ENCODE results near the gene LRP1. TPM values are rescaled to one million over a fixed set of nuclear protein-coding genes. Genes with fewer than 3 reads are reported as not detected.

LRP1 gene
- total RNA-seq, 1 experiment from 2014 or later = 14.7 TPM

DNA sequence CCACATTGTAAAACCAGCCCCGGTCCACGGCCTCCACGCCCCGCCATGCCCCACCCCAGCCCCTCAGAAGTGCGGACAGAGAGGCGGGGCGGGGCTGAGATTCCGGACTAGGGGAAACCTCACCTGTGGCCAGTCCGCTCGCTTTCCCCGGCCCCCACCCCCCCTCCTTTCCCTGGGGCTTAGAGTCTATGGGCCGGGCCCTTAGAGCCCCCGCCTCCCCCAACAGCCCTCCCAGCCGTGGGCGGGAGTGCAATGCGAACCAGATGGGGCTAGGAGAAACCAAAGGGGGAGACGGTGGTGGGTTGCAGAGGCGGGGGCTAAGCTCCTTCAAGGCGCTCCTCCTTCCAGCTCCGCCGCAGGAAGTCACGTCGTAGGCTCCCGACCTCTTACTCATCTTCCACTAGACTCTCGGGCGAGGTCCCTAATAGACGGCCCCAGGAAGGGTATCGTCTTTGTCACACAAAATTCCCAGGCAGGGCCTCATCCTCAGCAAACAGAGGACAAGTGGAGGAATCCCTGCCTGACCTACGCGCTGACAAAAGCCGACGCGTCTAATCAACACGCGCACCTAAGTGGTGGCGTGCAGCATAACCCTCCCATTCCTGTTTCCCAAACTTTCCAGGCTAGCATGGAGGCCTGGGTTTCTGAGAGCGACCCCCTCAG is 40.5 kb upstream of the LRP1 start:
- Histone ChIP-seq H3K4me3 (ENCODE audit: low read length) (peak overlapping the region; percentile 82), H4K20me1 (ENCODE audit: low read length) (no peaks in the 10 kb centered on the region), H3K27ac (ENCODE audit: low read length) (peak overlapping the region; percentile 98), H3K4me1 (ENCODE audit: insufficient read depth, low read length) (peaks cover 25% of the 10 kb centered on the region), H3K27me3 (ENCODE audit: low read length) (no peaks in the 10 kb centered on the region), H3K9me3 (ENCODE audit: low read length) (no peaks in the 10 kb centered on the region), H3K36me3 (ENCODE audit: low read depth, low read length) (no peaks in the 10 kb centered on the region), H3K9me2 (replicated peaks; ENCODE audit: low read length) (no peaks in the 10 kb centered on the region), H3K4me2 (ENCODE audit: low read length) (peak overlapping the region; percentile 100), H3F3A (ENCODE audit: low read length, unreplicated experiment) (peaks cover 6% of the 10 kb centered on the region), H2AFZ (ENCODE audit: low read length) (peak overlapping the region; percentile 79), H3K79me2 (ENCODE audit: low read length) (peaks cover 19% of the 10 kb centered on the region), H3K9ac (ENCODE audit: low read length) (peak overlapping the region; percentile 97)
- TF ChIP-seq EZH2phosphoT487 (IDR thresholded peaks at IDR 0.05; ENCODE audit: borderline replicate concordance, low read length) (no peak), EZH2 (IDR thresholded peaks at IDR 0.05; ENCODE audit: low read length, unreplicated experiment) (no peak)
- TF ChIP-seq, protein P1, sequence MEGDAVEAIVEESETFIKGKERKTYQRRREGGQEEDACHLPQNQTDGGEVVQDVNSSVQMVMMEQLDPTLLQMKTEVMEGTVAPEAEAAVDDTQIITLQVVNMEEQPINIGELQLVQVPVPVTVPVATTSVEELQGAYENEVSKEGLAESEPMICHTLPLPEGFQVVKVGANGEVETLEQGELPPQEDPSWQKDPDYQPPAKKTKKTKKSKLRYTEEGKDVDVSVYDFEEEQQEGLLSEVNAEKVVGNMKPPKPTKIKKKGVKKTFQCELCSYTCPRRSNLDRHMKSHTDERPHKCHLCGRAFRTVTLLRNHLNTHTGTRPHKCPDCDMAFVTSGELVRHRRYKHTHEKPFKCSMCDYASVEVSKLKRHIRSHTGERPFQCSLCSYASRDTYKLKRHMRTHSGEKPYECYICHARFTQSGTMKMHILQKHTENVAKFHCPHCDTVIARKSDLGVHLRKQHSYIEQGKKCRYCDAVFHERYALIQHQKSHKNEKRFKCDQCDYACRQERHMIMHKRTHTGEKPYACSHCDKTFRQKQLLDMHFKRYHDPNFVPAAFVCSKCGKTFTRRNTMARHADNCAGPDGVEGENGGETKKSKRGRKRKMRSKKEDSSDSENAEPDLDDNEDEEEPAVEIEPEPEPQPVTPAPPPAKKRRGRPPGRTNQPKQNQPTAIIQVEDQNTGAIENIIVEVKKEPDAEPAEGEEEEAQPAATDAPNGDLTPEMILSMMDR (conservative IDR thresholded peaks at IDR 0.05; ENCODE audit: low read depth, low read length) = no peak
- DNase-seq (peak; percentile 92), ATAC-seq (peak; percentile 46)
- TSS peak; percentile 96 for BruUV-seq (replicated peaks)
- ChIA-PET CTCF (interaction anchor here (1.7 to 2.5 kb wide), 3 partner anchors 18 to 24 kb away, joined by 5 to 17 read pairs (median 10); partner anchors contain the start of gene STAT6), POLR2A (ENCODE audit: unreplicated experiment) (interaction anchor here (0.5 to 1.4 kb wide), 3 partner anchors 9 to 392 kb away, joined by 5 to 11 read pairs (median 6); partner anchors contain the start of genes NEMP1 and STAT6)
- intact Hi-C loops (cut with micrococcal nuclease) = loop anchor here (1.0 kb wide), 2 partner anchors 9 to 23 kb away; partner anchors contain the start of gene STAT6

DNA sequence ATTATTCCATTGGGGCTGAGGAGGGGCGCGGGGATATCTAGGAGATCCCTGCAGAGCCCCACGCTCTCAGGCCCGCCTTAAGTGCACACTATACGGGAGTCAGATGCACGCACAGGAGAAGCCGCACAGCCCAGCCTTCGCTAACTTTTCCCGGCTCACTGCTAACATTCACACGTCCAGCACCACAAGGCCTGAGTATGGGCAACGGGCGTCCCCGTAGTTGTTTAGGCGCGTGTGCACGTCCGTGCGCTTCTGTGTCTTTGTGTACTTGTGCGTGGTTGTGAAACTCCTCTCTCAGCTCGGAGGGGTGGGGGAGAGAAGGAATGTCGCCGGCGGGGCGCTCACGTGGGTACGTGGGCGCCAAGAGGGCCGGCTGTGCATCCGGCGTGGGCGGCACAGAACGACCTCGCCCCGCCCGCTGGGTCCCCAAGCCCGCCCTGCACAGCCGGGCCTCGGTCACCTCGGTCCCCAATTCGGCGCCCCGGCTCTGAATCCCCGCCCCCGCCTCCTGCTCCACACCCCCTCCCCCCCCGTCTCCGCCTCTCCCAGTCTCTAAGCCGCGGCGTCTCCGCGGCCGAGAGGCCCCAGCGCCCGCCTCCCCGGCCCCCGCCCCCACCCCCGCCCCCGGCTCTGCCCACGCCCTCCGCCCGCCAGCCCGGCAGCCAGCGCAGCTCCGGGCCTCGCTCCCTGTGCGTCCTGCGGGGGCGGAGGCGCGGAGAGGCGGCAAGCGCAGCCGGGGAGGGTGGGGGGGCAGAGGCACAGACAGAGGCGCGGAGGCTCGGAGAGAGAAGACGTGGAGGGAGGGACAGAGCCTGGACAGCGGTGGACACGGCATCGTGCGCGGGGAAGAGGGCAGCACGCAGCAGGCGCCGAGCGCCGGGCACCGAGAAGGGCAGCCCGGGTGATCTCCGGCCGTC is 39.7 kb upstream of the LRP1 start, which contains the start of gene NAB2:
NAB2 (plus strand) TSS at position 761 of the 917 bp plus-strand sequence. CDS start 158 bp downstream, outside the sequence.
- Histone ChIP-seq H3K27me3 (ENCODE audit: low read length) (no peaks in the 10 kb centered on the region), H3K36me3 (ENCODE audit: low read depth, low read length) (no peaks in the 10 kb centered on the region), H3K4me1 (ENCODE audit: insufficient read depth, low read length) (peaks cover 25% of the 10 kb centered on the region), H3K9ac (ENCODE audit: low read length) (peak within 1 kb of the TSS; percentile 97), H2AFZ (ENCODE audit: low read length) (peak within 1 kb of the TSS; percentile 81), H3K79me2 (ENCODE audit: low read length) (peaks cover 19% of the 10 kb centered on the region), H3K4me3 (ENCODE audit: low read length) (peak within 1 kb of the TSS; percentile 94), H3K9me2 (replicated peaks; ENCODE audit: low read length) (no peaks in the 10 kb centered on the region), H4K20me1 (ENCODE audit: low read length) (no peaks in the 10 kb centered on the region), H3K27ac (ENCODE audit: low read length) (peak within 1 kb of the TSS; percentile 98), H3K4me2 (ENCODE audit: low read length) (peak within 1 kb of the TSS; percentile 100), H3F3A (ENCODE audit: low read length, unreplicated experiment) (peaks cover 6% of the 10 kb centered on the region), H3K9me3 (ENCODE audit: low read length) (no peaks in the 10 kb centered on the region)
- peak; percentile 92 for DNase-seq
- intact Hi-C loops (cut with micrococcal nuclease) = loop anchor here (1.0 kb wide), 1 partner anchor 23 kb away; the partner anchor contains the start of gene STAT6
- ChIA-PET CTCF (interaction anchor here (1.7 to 2.5 kb wide), 2 partner anchors 19 to 23 kb away, joined by 10 to 17 read pairs; partner anchors contain the start of gene STAT6), POLR2A (ENCODE audit: unreplicated experiment) (interaction anchor here (0.6 to 1.4 kb wide), 3 partner anchors 10 to 140 kb away, joined by 3 to 11 read pairs (median 6); partner anchors contain the start of genes NEMP1 and STAT6)
- no peak for TF ChIP-seq EZH2 (IDR thresholded peaks at IDR 0.05; ENCODE audit: low read length, unreplicated experiment)
- TF ChIP-seq EZH2phosphoT487 (IDR thresholded peaks at IDR 0.05; ENCODE audit: borderline replicate concordance, low read length) = no peak
- TF ChIP-seq, protein P1 (conservative IDR thresholded peaks at IDR 0.05; ENCODE audit: low read depth, low read length) = no peak
- ATAC-seq = peak; percentile 54
- no TSS peak for BruUV-seq (replicated peaks)
